PC-3 (cell line): ENCODE results near the gene COG3. TPM values are rescaled to one million over a fixed set of nuclear protein-coding genes. Genes with fewer than 3 reads are reported as not detected.

Experiments used
- ATAC-seq: fragments of 200-7000 bp; cut with Tn5 transposase; 2 replicates; pipeline ENCODE4 v1.9.1; 2020; ENCODE audit warnings: mild to moderate bottlenecking, moderate library complexity
- BruUV-seq: library from RNA; stranded (reverse); fragments of 400-500 nt; replicated peaks from 2 replicates; lab custom pipeline; 2021; lab: Mats Ljungman, UMichigan
- CTCF ChIA-PET: fragments of 300-600 bp; sonication (Branson Sonifier 250); formaldehyde crosslinking; loops from one replicate; lab custom pipeline; 2022; ENCODE audit warnings: antibody characterized with exemption; lab: Charles Lee
- POLR2A ChIA-PET: fragments of 300-600 bp; sonication (Branson Sonifier 250); formaldehyde crosslinking; loops from one replicate; lab custom pipeline; 2022; ENCODE audit warnings: antibody characterized with exemption; ENCODE audit not compliant: unreplicated experiment; lab: Charles Lee
- DNase-seq: peaks from one replicate; pipeline ENCODE4 v3.0.0-alpha.2; 2015
- H2AFZ ChIP-seq: fragments of 300-600 bp; sonication (generic); 2 replicates; pipeline ENCODE4 v1.6.0; 2016; ENCODE audit warnings: antibody characterized with exemption, low read length
- H3F3A ChIP-seq: fragments of 300-600 bp; sonication (generic); one replicate; pipeline ENCODE4 v1.6.0; 2017; ENCODE audit warnings: antibody characterized with exemption, low read length, control low read depth, mild to moderate bottlenecking; ENCODE audit not compliant: unreplicated experiment
- H3K27ac ChIP-seq: fragments of 300-600 bp; sonication (generic); 2 replicates; pipeline ENCODE4 v1.5.1; 2016; ENCODE audit warnings: mild to moderate bottlenecking, low read length
- H3K27me3 ChIP-seq: fragments of 300-600 bp; sonication (generic); 2 replicates; pipeline ENCODE4 v1.6.1; 2016; ENCODE audit warnings: low read length, mixed read lengths
- H3K36me3 ChIP-seq: fragments of 300-600 bp; sonication (generic); 2 replicates; pipeline ENCODE4 v1.6.1; 2016; ENCODE audit warnings: low read depth, mixed run types, low read length, mixed read lengths
- H3K4me1 ChIP-seq: fragments of 300-600 bp; sonication (generic); 2 replicates; pipeline ENCODE4 v1.5.1; 2016; ENCODE audit warnings: low read length; ENCODE audit not compliant: insufficient read depth
- H3K4me2 ChIP-seq: fragments of 300-600 bp; sonication (generic); 2 replicates; pipeline ENCODE4 v1.6.0; 2016; ENCODE audit warnings: low read length
- H3K4me3 ChIP-seq: fragments of 300-600 bp; sonication (generic); 2 replicates; pipeline ENCODE4 v1.5.1; 2016; ENCODE audit warnings: mild to moderate bottlenecking, low read length, mixed read lengths
- H3K79me2 ChIP-seq: fragments of 300-600 bp; sonication (generic); 2 replicates; pipeline ENCODE4 v1.6.1; 2017; ENCODE audit warnings: low read length, mixed read lengths
- H3K9ac ChIP-seq: fragments of 300-600 bp; sonication (generic); 2 replicates; pipeline ENCODE4 v1.6.0; 2016; ENCODE audit warnings: mild to moderate bottlenecking, low read length
- H3K9me2 ChIP-seq: fragments of 300-600 bp; sonication (generic); replicated peaks from 2 replicates; pipeline ENCODE4 v1.6.1; 2016; ENCODE audit warnings: mixed run types, low read length, mixed read lengths
- H3K9me3 ChIP-seq: fragments of 300-600 bp; sonication (generic); 2 replicates; pipeline ENCODE4 v1.6.1; 2016; ENCODE audit warnings: low read length, mixed read lengths
- H4K20me1 ChIP-seq: fragments of 300-600 bp; sonication (generic); 2 replicates; pipeline ENCODE4 v1.6.1; 2016; ENCODE audit warnings: low read length, mixed read lengths
- EZH2 ChIP-seq: fragments of 300-600 bp; sonication (generic); IDR thresholded peaks from one replicate; pipeline ENCODE4 v1.6.1; 2017; ENCODE audit warnings: antibody characterized with exemption, mild to moderate bottlenecking, low read length; ENCODE audit not compliant: unreplicated experiment
- EZH2phosphoT487 ChIP-seq: fragments of 300-600 bp; sonication (generic); IDR thresholded peaks from 2 replicates; pipeline ENCODE4 v1.6.1; 2018; ENCODE audit warnings: mild to moderate bottlenecking, antibody characterized with exemption, low read length, borderline replicate concordance
- intact Hi-C: fragments of 100-400 bp; cut with micrococcal nuclease; formaldehyde crosslinking; loops from 2 replicates; pipeline ENCODE4 v1.9.0; 2023
- total RNA-seq: library from RNA; depleted of rRNA; stranded (reverse); fragments of >200 nt; gene quantifications from 2 replicates; pipeline ENCODE4 v1.2.3, GENCODE V29; 2014
- TF ChIP-seq, protein P1 (sequence below): fragments of 300-600 bp; sonication (generic); conservative IDR thresholded peaks from 2 replicates; pipeline ENCODE4 v1.5.1; 2017; ENCODE audit warnings: antibody characterized with exemption, low read depth, mild to moderate bottlenecking, low read length

The COG3 gene
- total RNA-seq, 1 experiment from 2014 or later = 28.8 TPM

DNA sequence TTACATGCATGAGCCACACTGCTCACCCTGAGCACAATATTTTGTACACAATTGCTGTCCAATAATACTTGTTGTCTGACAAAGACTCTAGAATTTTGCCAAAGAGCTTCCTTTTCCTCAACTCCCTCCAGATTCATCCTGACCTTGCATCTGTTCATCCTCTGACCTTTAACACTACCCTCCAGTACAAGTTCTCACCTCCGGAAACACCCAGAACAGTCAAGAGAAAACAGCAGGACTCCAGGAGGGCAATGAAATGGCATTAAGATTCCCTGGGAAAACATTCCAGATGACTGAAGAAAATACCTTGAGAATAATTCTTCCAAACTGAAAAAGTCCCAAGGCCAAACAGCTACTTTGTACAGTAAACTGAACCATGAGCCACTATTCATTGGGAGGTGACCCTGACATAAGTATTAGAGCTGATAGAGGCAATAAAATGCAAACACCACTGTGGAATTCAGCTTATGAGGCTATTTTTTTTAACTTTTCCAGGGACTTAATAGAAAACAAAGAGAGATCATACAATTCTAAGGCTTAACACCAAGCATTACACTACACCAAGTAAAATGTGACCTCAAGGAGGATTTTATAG, 15.7 kb upstream of the COG3 start:
- BruUV-seq = no TSS peak
- DNase-seq (no peak), ATAC-seq (no peak)
- Histone ChIP-seq H2AFZ (no peak overlapping the region), H3K9me2 (no peaks in the 10 kb centered on the region), H3K4me2 (no peak overlapping the region), H3K79me2 (no peaks in the 10 kb centered on the region), H4K20me1 (no peaks in the 10 kb centered on the region), H3K4me1 (no peaks in the 10 kb centered on the region), H3F3A (no peaks in the 10 kb centered on the region), H3K36me3 (no peaks in the 10 kb centered on the region), H3K9ac (no peak overlapping the region), H3K27me3 (no peaks in the 10 kb centered on the region), H3K9me3 (no peaks in the 10 kb centered on the region), H3K4me3 (no peak overlapping the region), H3K27ac (no peak overlapping the region)
- intact Hi-C loops = no loop called here
- TF ChIP-seq, protein P1, sequence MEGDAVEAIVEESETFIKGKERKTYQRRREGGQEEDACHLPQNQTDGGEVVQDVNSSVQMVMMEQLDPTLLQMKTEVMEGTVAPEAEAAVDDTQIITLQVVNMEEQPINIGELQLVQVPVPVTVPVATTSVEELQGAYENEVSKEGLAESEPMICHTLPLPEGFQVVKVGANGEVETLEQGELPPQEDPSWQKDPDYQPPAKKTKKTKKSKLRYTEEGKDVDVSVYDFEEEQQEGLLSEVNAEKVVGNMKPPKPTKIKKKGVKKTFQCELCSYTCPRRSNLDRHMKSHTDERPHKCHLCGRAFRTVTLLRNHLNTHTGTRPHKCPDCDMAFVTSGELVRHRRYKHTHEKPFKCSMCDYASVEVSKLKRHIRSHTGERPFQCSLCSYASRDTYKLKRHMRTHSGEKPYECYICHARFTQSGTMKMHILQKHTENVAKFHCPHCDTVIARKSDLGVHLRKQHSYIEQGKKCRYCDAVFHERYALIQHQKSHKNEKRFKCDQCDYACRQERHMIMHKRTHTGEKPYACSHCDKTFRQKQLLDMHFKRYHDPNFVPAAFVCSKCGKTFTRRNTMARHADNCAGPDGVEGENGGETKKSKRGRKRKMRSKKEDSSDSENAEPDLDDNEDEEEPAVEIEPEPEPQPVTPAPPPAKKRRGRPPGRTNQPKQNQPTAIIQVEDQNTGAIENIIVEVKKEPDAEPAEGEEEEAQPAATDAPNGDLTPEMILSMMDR = no peak
- no peak for TF ChIP-seq EZH2phosphoT487
- no peak for TF ChIP-seq EZH2
- ChIA-PET POLR2A (no interaction called here), CTCF (interaction anchor here (0.6 kb wide), 1 partner anchor 37 kb away, joined by 3 read pairs; no protein-coding TSS in a partner anchor)

DNA sequence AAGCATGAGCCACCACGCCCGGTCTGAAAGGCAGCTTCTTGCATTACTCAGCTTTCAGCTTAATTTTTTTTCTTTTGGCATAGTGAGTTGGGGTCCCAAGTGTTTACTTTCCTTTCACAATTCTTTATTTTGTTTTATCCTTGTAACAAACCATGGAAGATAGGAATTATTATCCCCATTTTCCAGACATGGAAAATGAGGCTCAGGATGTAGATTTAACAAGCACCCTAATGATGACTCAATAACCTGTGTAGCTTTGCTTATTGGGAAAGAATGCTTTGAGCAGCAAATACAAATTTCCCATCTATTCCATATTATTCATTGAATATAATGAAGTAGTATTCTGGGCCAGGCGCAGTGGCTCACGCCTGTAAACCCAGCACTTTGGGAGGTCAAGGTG, 13.5 kb upstream of the COG3 start:
- CTCF ChIA-PET = no interaction called here
- ATAC-seq (no peak), DNase-seq (no peak)
- no peak overlapping the region for H2AFZ ChIP-seq
- no peaks in the 10 kb centered on the region for H3K27me3 ChIP-seq
- POLR2A ChIA-PET = no interaction called here
- no peak overlapping the region for H3K9ac ChIP-seq
- no peak overlapping the region for H3K27ac ChIP-seq
- BruUV-seq = no TSS peak
- H3K9me2 ChIP-seq = no peaks in the 10 kb centered on the region
- H3K36me3 ChIP-seq = no peaks in the 10 kb centered on the region
- H3K4me1 ChIP-seq = peaks cover 1% of the 10 kb centered on the region; the same call in 1 of the 2 replicates
- intact Hi-C loops = no loop called here
- H3F3A ChIP-seq = no peaks in the 10 kb centered on the region
- TF ChIP-seq EZH2phosphoT487 = no peak
- no peak for TF ChIP-seq EZH2
- TF ChIP-seq, protein P1 = no peak
- H3K9me3 ChIP-seq = no peaks in the 10 kb centered on the region
- no peak overlapping the region for H3K4me2 ChIP-seq
- no peaks in the 10 kb centered on the region for H4K20me1 ChIP-seq
- no peaks in the 10 kb centered on the region for H3K79me2 ChIP-seq
- H3K4me3 ChIP-seq = no peak overlapping the region

DNA sequence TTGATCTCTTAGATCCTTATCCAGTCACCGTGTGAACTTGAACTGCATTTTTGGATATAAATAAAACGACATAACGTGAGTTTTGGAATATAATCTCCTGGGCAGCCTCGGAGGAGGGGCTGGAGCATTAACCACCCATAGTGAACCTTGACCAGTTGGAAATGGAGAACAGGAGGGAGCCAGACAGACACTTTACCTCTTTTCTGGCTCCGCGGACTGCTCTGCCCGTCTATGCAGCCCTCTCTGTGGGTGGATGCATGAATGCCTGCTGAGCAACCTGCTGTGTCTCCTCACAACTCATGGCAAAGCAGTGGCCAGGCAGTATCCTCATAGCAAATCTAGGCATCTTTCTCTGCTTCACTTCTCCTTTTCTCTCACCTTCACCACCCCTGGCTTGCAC, 10.5 kb upstream of the COG3 start:
- TF ChIP-seq, protein P1 = no peak
- TF ChIP-seq EZH2 (no peak), EZH2phosphoT487 (no peak)
- Histone ChIP-seq H3K27ac (no peak overlapping the region), H3K27me3 (no peaks in the 10 kb centered on the region), H3K4me2 (no peak overlapping the region), H2AFZ (no peak overlapping the region), H3K9me3 (no peaks in the 10 kb centered on the region), H3F3A (no peaks in the 10 kb centered on the region), H3K9me2 (no peaks in the 10 kb centered on the region), H4K20me1 (no peaks in the 10 kb centered on the region), H3K4me1 (peaks cover 6% of the 10 kb centered on the region; the same call in 1 of the 2 replicates), H3K4me3 (no peak overlapping the region), H3K36me3 (no peaks in the 10 kb centered on the region), H3K9ac (no peak overlapping the region), H3K79me2 (no peaks in the 10 kb centered on the region)
- no peak for ATAC-seq
- BruUV-seq = no TSS peak
- no peak for DNase-seq
- ChIA-PET POLR2A (no interaction called here), CTCF (no interaction called here)
- intact Hi-C loops = no loop called here
